HL-60 (cell line): ENCODE results near the gene IFNGR1.

Experiments used
- DNase-seq, 2 experiments: peaks; one replicate each; pipeline ENCODE4 v3.0.0-alpha.2; 2010 to 2020; ENCODE audit warnings: low read depth in 1 of 2, low spot score in 1 of 2
- H3K27ac ChIP-seq: fragments of 250-450 bp; sonication (Bioruptor Pico); replicated peaks from 2 replicates; pipeline ENCODE4 v1.5.1; 2020; ENCODE audit warnings: mild to moderate bottlenecking, moderate library complexity
- H3K27me3 ChIP-seq: fragments of 250-450 bp; sonication (Bioruptor Pico); 2 replicates; pipeline ENCODE4 v1.5.1; 2021; ENCODE audit warnings: mild to moderate bottlenecking, moderate library complexity; ENCODE audit not compliant: insufficient read depth, poor library complexity, severe bottlenecking
- H3K4me3 ChIP-seq: replicated peaks from 2 replicates; pipeline ENCODE4 v1.5.1; 2011; ENCODE audit warnings: mild to moderate bottlenecking, control low read depth, low read length; ENCODE audit not compliant: insufficient read depth
- GABPA ChIP-seq: IDR thresholded peaks from 2 replicates; pipeline ENCODE4 v1.6.1; 2012; ENCODE audit warnings: low read depth
- POLR2AphosphoS5 ChIP-seq: IDR thresholded peaks from 2 replicates; pipeline ENCODE4 v1.6.1; 2012; ENCODE audit warnings: low read depth
- SPI1 ChIP-seq: IDR thresholded peaks from 2 replicates; pipeline ENCODE4 v1.6.1; 2012; ENCODE audit warnings: low read depth, mild to moderate bottlenecking, borderline replicate concordance
- TF ChIP-seq, protein P1 (sequence below): IDR thresholded peaks from one replicate; pipeline ENCODE4 v1.5.1; 2011; ENCODE audit warnings: low read length, control low read depth, inconsistent platforms; ENCODE audit not compliant: insufficient read depth
- TF ChIP-seq, protein P2 (sequence below): IDR thresholded peaks from 2 replicates; pipeline ENCODE4 v1.6.1; 2012; ENCODE audit warnings: low read depth; ENCODE audit not compliant: insufficient replicate concordance

IFNGR1 gene

DNA sequence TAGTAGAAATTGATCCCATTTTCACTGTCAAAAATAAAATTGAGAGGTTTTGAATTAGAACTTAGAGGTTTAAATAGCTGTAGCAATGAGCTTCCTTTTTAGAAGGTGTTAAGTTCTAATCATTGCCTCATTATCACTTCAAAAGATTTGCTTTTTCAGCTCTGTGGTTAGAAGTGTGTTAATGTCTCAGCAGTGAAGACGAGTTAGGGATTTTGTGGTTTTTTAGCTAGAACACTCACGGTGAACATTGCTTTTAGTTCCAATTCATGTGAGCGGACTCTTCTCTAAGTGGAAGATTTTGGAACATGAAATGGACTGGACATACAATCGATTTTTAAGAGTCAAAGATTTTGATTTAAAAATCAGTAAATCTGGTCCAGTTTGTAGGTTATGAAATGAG is 12.7 kb upstream of the IFNGR1 start:
- no peak overlapping the region for H3K4me3 ChIP-seq
- H3K27me3 ChIP-seq: no peaks in the 10 kb centered on the region
- 0 out of 2 replicates have a peak overlapping the region, but pooled peaks have one; percentile 6 for H3K27ac ChIP-seq
- no peak for DNase-seq
- TF ChIP-seq POLR2AphosphoS5: no peak
- TF ChIP-seq, protein P1, sequence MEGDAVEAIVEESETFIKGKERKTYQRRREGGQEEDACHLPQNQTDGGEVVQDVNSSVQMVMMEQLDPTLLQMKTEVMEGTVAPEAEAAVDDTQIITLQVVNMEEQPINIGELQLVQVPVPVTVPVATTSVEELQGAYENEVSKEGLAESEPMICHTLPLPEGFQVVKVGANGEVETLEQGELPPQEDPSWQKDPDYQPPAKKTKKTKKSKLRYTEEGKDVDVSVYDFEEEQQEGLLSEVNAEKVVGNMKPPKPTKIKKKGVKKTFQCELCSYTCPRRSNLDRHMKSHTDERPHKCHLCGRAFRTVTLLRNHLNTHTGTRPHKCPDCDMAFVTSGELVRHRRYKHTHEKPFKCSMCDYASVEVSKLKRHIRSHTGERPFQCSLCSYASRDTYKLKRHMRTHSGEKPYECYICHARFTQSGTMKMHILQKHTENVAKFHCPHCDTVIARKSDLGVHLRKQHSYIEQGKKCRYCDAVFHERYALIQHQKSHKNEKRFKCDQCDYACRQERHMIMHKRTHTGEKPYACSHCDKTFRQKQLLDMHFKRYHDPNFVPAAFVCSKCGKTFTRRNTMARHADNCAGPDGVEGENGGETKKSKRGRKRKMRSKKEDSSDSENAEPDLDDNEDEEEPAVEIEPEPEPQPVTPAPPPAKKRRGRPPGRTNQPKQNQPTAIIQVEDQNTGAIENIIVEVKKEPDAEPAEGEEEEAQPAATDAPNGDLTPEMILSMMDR: no peak
- TF ChIP-seq GABPA: no peak
- TF ChIP-seq, protein P2, sequence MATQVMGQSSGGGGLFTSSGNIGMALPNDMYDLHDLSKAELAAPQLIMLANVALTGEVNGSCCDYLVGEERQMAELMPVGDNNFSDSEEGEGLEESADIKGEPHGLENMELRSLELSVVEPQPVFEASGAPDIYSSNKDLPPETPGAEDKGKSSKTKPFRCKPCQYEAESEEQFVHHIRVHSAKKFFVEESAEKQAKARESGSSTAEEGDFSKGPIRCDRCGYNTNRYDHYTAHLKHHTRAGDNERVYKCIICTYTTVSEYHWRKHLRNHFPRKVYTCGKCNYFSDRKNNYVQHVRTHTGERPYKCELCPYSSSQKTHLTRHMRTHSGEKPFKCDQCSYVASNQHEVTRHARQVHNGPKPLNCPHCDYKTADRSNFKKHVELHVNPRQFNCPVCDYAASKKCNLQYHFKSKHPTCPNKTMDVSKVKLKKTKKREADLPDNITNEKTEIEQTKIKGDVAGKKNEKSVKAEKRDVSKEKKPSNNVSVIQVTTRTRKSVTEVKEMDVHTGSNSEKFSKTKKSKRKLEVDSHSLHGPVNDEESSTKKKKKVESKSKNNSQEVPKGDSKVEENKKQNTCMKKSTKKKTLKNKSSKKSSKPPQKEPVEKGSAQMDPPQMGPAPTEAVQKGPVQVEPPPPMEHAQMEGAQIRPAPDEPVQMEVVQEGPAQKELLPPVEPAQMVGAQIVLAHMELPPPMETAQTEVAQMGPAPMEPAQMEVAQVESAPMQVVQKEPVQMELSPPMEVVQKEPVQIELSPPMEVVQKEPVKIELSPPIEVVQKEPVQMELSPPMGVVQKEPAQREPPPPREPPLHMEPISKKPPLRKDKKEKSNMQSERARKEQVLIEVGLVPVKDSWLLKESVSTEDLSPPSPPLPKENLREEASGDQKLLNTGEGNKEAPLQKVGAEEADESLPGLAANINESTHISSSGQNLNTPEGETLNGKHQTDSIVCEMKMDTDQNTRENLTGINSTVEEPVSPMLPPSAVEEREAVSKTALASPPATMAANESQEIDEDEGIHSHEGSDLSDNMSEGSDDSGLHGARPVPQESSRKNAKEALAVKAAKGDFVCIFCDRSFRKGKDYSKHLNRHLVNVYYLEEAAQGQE: no peak
- TF ChIP-seq SPI1: no peak

DNA sequence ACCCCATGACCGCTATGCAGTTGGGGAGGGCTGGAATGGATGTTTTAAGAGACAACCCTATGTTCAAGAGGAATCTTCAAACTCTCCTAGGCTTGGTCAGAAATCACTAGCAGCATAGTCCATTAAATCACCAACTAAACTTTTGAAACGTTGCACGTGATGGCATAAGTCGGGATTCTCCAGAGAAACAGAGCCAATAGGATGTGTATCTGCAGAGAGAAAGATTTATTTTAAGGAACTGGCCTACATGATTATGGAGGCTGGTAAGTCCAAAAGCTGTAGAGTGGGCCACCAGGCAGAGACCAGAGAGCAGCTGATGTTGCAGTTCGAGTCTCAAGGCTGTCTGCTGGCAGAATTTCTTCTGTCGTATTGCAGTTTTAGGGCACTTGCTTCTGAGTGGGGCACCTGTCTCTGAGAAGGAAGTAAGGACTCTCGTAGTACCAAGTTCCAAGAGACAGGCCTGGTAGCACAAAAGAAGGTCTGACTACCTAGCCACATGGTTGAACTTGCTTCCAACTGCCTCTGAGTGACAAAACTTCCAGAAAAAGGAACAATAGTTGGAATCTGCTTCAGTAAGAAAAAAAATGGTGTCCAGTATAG is 11.9 kb upstream of the IFNGR1 start:
- no peaks in the 10 kb centered on the region for H3K27me3 ChIP-seq
- H3K4me3 ChIP-seq: no peak overlapping the region
- peak overlapping the region; percentile 39 for H3K27ac ChIP-seq
- TF ChIP-seq, protein P1: no peak
- no peak for DNase-seq

DNA sequence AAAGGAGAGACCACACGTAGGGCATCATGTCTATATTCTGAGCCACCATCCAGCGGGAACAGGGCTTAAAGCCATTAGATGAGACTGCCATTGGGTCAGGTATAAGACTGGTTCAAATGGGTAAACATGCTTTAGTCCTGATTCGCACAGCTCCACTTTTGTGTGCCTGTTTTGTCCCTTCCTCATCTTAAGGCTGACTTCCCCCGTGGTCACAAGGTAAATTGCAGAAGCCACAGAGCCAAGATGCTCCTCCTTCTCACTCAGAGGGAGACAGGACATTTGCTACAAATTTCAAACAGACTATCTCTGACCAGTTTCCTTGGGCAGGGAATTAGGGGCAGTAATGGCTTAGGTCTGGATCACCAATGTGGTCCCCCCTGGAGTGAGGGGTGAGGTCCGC is 11.4 kb upstream of the IFNGR1 start:
- no peak overlapping the region for H3K4me3 ChIP-seq
- H3K27ac ChIP-seq: peak overlapping the region; percentile 39
- H3K27me3 ChIP-seq: no peaks in the 10 kb centered on the region
- TF ChIP-seq SPI1: peak; percentile 80; the same call in 1 of the 2 replicates
- TF ChIP-seq, protein P1: no peak
- peak in 1 of 2 experiments; percentile 81 for DNase-seq

DNA sequence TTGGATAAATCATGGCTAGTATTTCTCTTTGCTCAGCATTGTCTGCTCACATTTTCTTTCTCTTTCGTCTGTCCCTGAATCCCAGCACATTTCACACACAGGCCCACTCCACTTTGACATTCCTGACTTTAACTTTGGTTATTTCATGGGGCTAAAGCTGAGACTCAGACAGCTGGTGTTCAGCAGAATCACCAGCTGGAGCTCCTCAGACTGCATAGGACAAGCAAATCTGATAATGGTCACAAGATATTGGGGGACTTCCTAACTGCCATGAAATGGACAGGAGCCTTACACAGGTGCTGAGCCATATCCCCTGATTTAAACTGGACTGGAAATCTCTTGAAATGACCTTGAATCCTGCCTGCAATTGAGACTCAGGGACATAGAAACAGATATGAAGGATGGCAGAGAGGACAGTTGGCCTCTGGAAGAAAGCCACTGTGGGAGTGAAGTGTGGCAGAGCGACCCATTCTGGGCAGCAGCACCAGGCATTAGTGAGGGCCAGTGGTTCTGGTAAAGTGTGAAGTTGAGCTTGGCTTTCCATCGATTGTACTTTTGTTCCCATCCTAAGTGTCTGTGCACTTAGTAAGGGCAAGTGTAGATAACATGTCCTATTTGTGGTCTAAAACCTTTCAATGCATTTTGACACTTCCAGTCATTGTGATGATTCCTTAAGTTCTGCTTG is 10.0 kb upstream of the IFNGR1 start:
- no peak for TF ChIP-seq GABPA
- TF ChIP-seq, protein P1: no peak
- TF ChIP-seq, protein P2: no peak
- TF ChIP-seq POLR2AphosphoS5: no peak
- no peak for TF ChIP-seq SPI1
- Histone ChIP-seq H3K4me3 (no peak overlapping the region), H3K27me3 (no peaks in the 10 kb centered on the region), H3K27ac (no peak overlapping the region)
- DNase-seq: no peak
